Activated naive CD8-positive, alpha-beta T cell treated with anti-CD3 and anti-CD28 coated beads, Interleukin-2, amount 50 U/mL, for 24 hours (primary cell): ENCODE data around the gene SPATA2L.
A peak's percentile ranks its signal among the peaks of the same experiment; 100 is the strongest.
"Not testable (repeated sequence)": the region's sequence is repeated elsewhere in the genome, so short reads cannot be mapped to it uniquely, and the experiment has no call there.

Experiments
- ATAC-seq: fragments of 150-1000 bp; cut with Tn5 transposase; one replicate; pipeline ENCODE4 v1.10.0; 2021
- DNase-seq: peaks from one replicate; pipeline ENCODE4 v3.0.0; 2021
- H3K27ac Mint-ChIP-seq: one replicate; pipeline ENCODE4 v1.8.0; 2021; ENCODE audit warnings: mild to moderate bottlenecking, mixed read lengths
- H3K27me3 Mint-ChIP-seq: one replicate; pipeline ENCODE4 v1.8.0; 2021; ENCODE audit warnings: mixed read lengths
- H3K36me3 Mint-ChIP-seq: one replicate; pipeline ENCODE4 v1.8.0; 2021; ENCODE audit warnings: low read depth, mixed read lengths
- H3K4me1 Mint-ChIP-seq: one replicate; pipeline ENCODE4 v1.8.0; 2021; ENCODE audit warnings: mixed read lengths
- H3K4me3 Mint-ChIP-seq: one replicate; pipeline ENCODE4 v1.8.0; 2021; ENCODE audit warnings: mild to moderate bottlenecking, moderate library complexity, mixed read lengths
- H3K9me3 Mint-ChIP-seq: one replicate; pipeline ENCODE4 v1.8.0; 2021; ENCODE audit warnings: mixed read lengths

Gene SPATA2L

DNA sequence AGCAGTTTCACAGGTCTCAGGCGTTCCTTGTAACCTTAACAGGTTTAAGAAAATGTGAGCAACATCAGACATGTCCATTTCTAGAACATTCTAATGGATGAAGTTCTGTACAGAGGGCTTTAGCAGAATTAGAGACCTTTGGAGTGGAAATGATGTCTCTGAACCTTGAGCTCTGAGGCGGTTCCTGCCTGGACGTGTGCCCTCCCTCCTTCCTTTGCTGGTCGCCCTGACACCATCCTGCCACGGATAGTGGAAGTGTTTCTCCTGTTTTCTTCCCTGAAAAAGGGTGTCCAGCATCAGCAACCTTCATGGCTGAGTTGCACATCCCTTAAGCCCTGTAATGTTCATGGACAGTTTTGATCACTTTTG lies 32.7 kb downstream of the SPATA2L start:
- Mint-ChIP-seq H3K4me3 (no peak overlapping the region), H3K27ac (no peak overlapping the region), H3K4me1 (peaks cover 13% of the 10 kb centered on the region), H3K36me3 (peaks cover 2% of the 10 kb centered on the region), H3K27me3 (no peaks in the 10 kb centered on the region), H3K9me3 (no peaks in the 10 kb centered on the region)
- DNase-seq (no peak), ATAC-seq (no peak)

GRCh38 chr16:89667633-89668032 lies 33.9 kb downstream of the SPATA2L start:
- H3K36me3 Mint-ChIP-seq = peaks cover 10% of the 10 kb centered on the region
- no peak for ATAC-seq
- DNase-seq = no peak
- H3K27me3 Mint-ChIP-seq = no peaks in the 10 kb centered on the region
- H3K4me1 Mint-ChIP-seq = peaks cover 13% of the 10 kb centered on the region
- no peak overlapping the region for H3K27ac Mint-ChIP-seq
- H3K4me3 Mint-ChIP-seq = no peak overlapping the region
- H3K9me3 Mint-ChIP-seq = no peaks in the 10 kb centered on the region

DNA sequence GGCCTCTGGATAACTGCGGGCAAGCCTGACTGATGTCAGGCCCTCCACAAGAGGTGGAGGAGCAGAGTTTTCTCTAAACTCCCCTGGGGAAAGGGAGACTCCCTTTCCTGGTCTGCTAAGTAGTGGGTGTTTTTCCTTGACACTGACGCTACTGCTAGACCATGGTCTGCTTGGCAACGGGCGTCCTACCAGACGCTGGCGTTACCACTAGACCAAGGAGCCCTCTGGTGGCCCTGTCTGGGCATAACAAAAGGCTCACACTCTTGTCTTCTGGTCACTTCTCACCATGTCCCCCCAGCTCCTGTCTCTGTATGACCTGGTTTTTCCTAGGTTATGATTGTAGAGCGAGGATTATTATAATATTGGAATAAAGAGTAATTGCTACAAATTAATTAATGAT lies 34.5 kb downstream of the SPATA2L start:
- not testable (repeated sequence) for H3K4me3 Mint-ChIP-seq, DNase-seq, H3K36me3 Mint-ChIP-seq, H3K27ac Mint-ChIP-seq, H3K9me3 Mint-ChIP-seq, H3K27me3 Mint-ChIP-seq, ATAC-seq
- peaks cover 13% of the 10 kb centered on the region for H3K4me1 Mint-ChIP-seq

- H3K27me3 Mint-ChIP-seq, DNase-seq, H3K9me3 Mint-ChIP-seq, H3K4me3 Mint-ChIP-seq, H3K27ac Mint-ChIP-seq, ATAC-seq: not testable (repeated sequence)
- Mint-ChIP-seq H3K36me3 (peaks cover 27% of the 10 kb centered on the region), H3K4me1 (peaks cover 10% of the 10 kb centered on the region)
Observed at GRCh38 chr16:89664238-89664637, 37.3 kb downstream of the SPATA2L start.

- H3K4me1 Mint-ChIP-seq = peaks cover 19% of the 10 kb centered on the region
- no peak for ATAC-seq
- H3K4me3 Mint-ChIP-seq = no peak overlapping the region
- no peaks in the 10 kb centered on the region for H3K27me3 Mint-ChIP-seq
- H3K9me3 Mint-ChIP-seq = no peaks in the 10 kb centered on the region
- peaks cover 31% of the 10 kb centered on the region for H3K36me3 Mint-ChIP-seq
- DNase-seq = no peak
- H3K27ac Mint-ChIP-seq = no peak overlapping the region
Observed at GRCh38 chr16:89661215-89661614, 40.3 kb downstream of the SPATA2L start.

GRCh38 chr16:89660146-89660545 lies 41.4 kb downstream of the SPATA2L start:
- Mint-ChIP-seq H3K4me3 (no peak overlapping the region), H3K9me3 (no peaks in the 10 kb centered on the region)

DNA sequence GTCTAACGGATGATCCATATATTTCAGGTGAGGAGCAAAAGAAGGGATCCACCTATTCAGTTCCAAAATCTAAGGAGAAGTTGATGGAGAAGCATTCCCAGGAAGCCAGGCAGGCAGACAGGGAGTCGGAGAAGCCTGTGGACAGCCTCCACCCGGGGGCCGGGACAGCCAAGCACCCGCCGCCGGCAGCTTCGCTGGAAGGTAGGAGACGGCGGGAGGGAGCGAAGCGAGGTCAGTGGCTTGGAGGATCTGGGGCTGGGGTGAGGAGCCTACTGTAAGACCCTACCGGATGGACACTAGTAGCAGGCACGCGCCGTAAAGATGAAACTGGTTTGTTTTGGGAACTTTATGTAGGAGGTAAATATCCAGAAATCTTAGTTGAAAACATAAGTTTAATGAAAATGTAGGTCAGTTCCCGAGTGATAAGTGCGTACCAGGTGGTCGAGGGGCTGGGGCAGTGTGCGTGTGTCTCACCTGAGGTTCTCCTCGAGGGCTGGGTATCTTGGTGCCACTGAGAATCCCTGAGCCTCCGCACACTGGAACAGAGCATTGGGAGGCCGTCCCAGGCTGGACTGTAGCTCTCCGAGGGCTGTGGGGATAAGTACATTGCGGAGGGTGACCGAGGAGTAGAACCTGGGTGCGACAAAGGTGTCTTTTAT lies 43.2 kb downstream of the SPATA2L start:
- H3K4me3 Mint-ChIP-seq = peak overlapping the region; percentile 87
- H3K27me3 Mint-ChIP-seq = no peaks in the 10 kb centered on the region
- DNase-seq (peak; percentile 34), ATAC-seq (no peak)
- no peaks in the 10 kb centered on the region for H3K9me3 Mint-ChIP-seq
- peak overlapping the region; percentile 79 for H3K27ac Mint-ChIP-seq
- H3K36me3 Mint-ChIP-seq = peaks cover 26% of the 10 kb centered on the region
- H3K4me1 Mint-ChIP-seq = peaks cover 35% of the 10 kb centered on the region

More at GRCh38 chr16:89660146-89660545, 41.4 kb downstream of the SPATA2L start:
- no peak for DNase-seq
- no peak for ATAC-seq
- Mint-ChIP-seq H3K27ac (no peak overlapping the region), H3K27me3 (no peaks in the 10 kb centered on the region), H3K4me1 (peaks cover 30% of the 10 kb centered on the region), H3K36me3 (peaks cover 31% of the 10 kb centered on the region)

DNA sequence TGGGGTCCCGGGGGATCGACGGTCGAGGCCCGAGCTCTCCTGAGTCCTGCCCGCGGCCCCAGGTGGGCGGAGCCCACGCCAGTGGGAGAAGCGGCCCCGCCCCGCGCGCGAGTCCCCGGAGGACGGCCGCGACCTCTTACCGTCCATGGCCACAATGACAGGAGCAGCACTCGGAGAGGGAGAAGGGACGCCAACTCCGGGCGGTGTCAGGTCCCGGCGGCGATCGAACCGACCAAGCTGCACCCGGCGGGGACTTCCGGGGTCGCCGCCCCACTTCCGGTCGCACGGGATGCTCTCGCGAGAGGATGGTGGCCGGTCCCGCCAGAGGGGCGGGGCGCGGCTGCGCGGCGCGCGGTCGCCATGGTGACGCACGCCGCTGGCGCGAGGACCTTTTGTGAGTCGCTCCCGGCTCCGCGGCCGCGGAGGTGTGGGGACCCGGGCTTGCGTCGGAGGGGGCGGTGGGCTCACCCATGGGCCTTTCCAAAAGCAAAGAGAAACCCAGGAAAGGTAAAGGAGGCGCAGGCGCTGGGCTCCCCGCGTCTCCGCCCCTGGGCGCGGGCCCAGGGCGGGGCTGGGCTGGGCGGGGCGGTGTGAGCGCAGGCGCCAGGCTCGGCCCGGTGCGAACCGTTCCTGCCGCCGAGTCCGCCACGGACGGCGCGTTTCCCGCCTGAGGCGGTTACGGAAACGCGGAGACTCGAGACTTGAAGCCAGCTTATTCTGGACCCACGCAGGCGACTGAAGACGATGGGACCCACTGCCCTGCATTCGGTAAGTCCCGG lies 43.9 kb downstream of the SPATA2L start, which contains the start of the genes CHMP1A and SPATA33:
TSS of gene CHMP1A (minus strand) at position 267 of the 779 bp plus-strand sequence. CDS start at position 147, 120 bp downstream.
TSS of gene SPATA33 (plus strand) at position 395 of the 779 bp plus-strand sequence. CDS start at position 471, 76 bp downstream.
- peaks cover 35% of the 10 kb centered on the region for H3K4me1 Mint-ChIP-seq
- no peaks in the 10 kb centered on the region for H3K9me3 Mint-ChIP-seq
- H3K4me3 Mint-ChIP-seq = peak within 1 kb of the TSS; percentile 87
- peaks cover 21% of the 10 kb centered on the region for H3K36me3 Mint-ChIP-seq
- H3K27me3 Mint-ChIP-seq = no peaks in the 10 kb centered on the region
- DNase-seq (peak; percentile 94), ATAC-seq (peak; percentile 93)
- peak within 1 kb of the TSS; percentile 79 for H3K27ac Mint-ChIP-seq

DNA sequence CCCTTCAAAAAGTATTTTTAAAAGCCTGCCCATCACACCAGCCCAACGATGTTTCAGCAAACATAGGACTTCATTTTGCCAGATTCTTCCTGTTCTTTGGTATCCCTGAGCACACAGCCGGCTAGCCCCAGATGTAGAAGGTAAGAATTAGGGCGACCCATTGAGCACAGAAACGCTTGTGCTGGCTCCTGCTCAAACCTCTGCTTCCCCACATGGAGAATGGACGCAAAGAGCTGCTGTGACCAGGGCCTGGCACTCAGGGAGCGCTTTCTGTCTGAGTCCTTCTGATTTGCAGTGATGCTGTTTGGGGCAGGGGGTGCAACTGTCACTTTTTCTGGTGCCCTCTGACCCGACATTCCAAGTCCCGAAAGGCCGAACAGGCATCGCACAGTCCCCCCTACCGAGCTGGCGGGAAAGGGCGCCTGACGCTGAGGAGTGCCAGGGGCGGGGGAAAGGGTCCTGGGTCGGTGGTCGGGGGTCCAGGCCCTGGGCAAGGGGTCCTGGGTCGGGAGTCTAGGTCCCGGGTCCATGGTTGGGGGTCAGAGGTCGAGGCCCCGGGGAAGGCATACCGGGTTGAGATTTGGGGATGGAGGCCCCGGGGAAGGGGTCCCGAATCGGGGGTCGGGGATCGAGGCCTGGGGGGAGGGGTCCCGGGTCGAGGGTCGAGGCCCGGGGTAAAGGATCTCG lies 44.9 kb downstream of the SPATA2L start:
- H3K4me1 Mint-ChIP-seq = peaks cover 35% of the 10 kb centered on the region
- H3K36me3 Mint-ChIP-seq = peaks cover 19% of the 10 kb centered on the region
- ATAC-seq (no peak), DNase-seq (no peak)
- H3K27ac Mint-ChIP-seq = peak overlapping the region; percentile 64
- no peaks in the 10 kb centered on the region for H3K27me3 Mint-ChIP-seq
- H3K9me3 Mint-ChIP-seq = no peaks in the 10 kb centered on the region
- H3K4me3 Mint-ChIP-seq = peak overlapping the region; percentile 87

DNA sequence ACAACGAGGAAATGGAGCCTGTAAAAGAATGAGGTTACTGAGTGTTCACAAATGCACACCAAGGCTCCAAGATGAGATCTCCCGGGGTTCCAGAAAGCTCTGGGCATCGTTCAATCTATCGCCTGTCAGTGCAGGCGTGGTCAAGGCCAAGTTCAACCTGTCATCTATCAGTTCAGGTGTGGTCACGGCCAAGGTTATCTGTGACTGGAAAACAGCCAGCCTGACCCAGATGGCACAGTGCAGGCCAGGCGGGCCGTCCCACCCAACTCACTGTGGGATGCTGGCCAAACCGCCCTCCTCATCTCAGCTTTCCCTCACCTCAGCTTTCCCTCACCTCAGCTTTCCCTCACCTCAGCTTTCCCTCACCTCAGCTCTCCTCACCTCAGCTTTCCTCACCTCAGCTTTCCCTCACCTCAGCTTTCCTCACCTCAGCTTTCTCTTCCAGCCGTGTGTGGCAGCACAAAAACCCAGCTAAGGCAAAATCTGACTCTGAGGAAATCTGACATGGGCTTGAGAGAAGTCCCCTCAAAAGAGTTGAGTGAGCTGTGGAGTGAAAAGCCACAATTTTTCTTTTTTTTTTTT lies 46.4 kb downstream of the SPATA2L start:
- Mint-ChIP-seq H3K9me3 (no peaks in the 10 kb centered on the region), H3K4me3 (peak overlapping the region; percentile 87), H3K36me3 (peaks cover 5% of the 10 kb centered on the region), H3K27ac (no peak overlapping the region), H3K4me1 (peaks cover 35% of the 10 kb centered on the region), H3K27me3 (no peaks in the 10 kb centered on the region)
- no peak for ATAC-seq
- no peak for DNase-seq

DNA sequence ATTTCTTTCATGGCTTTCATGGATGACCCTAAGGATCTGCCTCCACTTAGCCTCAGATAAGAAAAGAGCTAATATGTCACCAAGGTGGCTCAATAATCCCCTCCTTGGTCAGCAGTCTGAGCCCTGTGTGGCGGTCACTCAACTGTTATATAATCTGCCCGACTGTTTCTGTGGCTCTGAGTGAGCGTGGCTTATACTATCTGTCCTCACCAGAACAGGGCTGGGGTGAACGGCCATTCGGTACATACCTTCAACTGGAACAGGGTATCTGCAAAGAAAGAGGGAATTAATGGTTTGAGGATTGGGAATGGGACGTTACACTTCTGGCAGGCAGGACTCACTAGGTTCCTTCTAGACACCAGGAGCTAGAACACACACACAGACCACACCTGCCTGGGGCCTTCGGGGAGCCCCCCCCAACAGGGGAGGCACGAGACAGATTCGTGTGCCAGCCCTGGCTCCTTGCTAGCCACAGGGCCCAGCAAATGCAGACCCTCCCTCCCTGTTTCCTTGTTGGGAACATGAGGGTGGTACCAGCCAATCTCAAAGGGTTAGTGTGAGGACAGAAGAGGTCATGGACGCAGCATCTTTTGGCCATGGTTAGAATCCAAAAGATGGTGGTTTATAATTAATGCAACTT lies 47.7 kb downstream of the SPATA2L start:
- DNase-seq = no peak
- ATAC-seq = no peak
- no peak overlapping the region for H3K27ac Mint-ChIP-seq
- H3K4me3 Mint-ChIP-seq = no peak overlapping the region
- peaks cover 28% of the 10 kb centered on the region for H3K4me1 Mint-ChIP-seq
- peaks cover 11% of the 10 kb centered on the region for H3K36me3 Mint-ChIP-seq
- H3K27me3 Mint-ChIP-seq = no peaks in the 10 kb centered on the region
- H3K9me3 Mint-ChIP-seq = no peaks in the 10 kb centered on the region

GRCh38 chr16:89651584-89651983 lies 49.9 kb downstream of the SPATA2L start:
- H3K9me3 Mint-ChIP-seq = no peaks in the 10 kb centered on the region
- DNase-seq = no peak
- no peak overlapping the region for H3K4me3 Mint-ChIP-seq
- ATAC-seq = no peak
- H3K36me3 Mint-ChIP-seq = peaks cover 16% of the 10 kb centered on the region
- H3K27ac Mint-ChIP-seq = no peak overlapping the region
- H3K4me1 Mint-ChIP-seq = peaks cover 20% of the 10 kb centered on the region
- no peaks in the 10 kb centered on the region for H3K27me3 Mint-ChIP-seq

GRCh38 chr16:89646906-89647305 lies 54.6 kb downstream of the SPATA2L start:
- H3K4me3 Mint-ChIP-seq = no peak overlapping the region
- no peaks in the 10 kb centered on the region for H3K4me1 Mint-ChIP-seq
- no peak overlapping the region for H3K27ac Mint-ChIP-seq
- no peaks in the 10 kb centered on the region for H3K9me3 Mint-ChIP-seq
- H3K27me3 Mint-ChIP-seq = no peaks in the 10 kb centered on the region
- DNase-seq (no peak), ATAC-seq (no peak)
- peaks cover 25% of the 10 kb centered on the region for H3K36me3 Mint-ChIP-seq
